GM12892 (cell line): ENCODE results near the gene PAPOLG.

Experiments used
- POLR2A ChIP-seq: IDR thresholded peaks from 2 replicates; pipeline ENCODE4 v1.6.1; 2011; ENCODE audit warnings: low read depth, low read length, control low read depth
- POLR2AphosphoS5 ChIP-seq: IDR thresholded peaks from 2 replicates; pipeline ENCODE4 v1.6.1; 2011; ENCODE audit warnings: low read depth, low read length, control low read depth
- TAF1 ChIP-seq: IDR thresholded peaks from 2 replicates; pipeline ENCODE4 v1.6.1; 2011; ENCODE audit warnings: low read depth, mild to moderate bottlenecking, control low read depth, low read length, borderline replicate concordance

DNA sequence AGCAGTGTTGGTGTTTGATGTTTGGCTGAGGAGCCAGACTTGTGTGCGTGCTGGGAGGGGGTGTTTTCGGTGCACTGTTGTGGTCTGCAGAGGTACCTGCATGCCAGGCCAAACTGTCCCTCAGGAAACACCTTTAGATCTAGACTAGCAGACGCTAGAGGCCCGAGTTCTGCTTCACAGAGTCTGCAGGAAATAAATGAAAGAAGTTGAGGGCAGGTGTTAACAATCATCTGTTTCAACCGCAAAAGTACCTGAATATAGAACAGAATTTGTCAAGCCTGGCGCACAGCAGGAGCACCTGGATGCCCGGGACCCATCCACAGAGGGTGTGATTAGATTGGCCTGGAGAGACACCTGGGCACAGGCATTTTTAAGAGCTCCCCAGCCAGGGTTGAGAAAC is 84.8 kb downstream of the PAPOLG start:
- TF ChIP-seq POLR2A: no peak
- peak; percentile 61 for TF ChIP-seq POLR2AphosphoS5
- no peak for TF ChIP-seq TAF1
